Cardiac fibroblast (primary cell): ENCODE measurements around the gene PLXNA4.

Experiments used
- DNase-seq, 2 donors: peaks; one replicate each; pipeline versions ENCODE4 v3.0.0 to v3.0.0-alpha.2; 2010; ENCODE audit warnings: low read depth in 2 of 2
- H3K4me3 ChIP-seq, 2 donors: replicated peaks in 1 of 2; 1 replicate in 1 of 2; 2 replicates in 1 of 2; pipeline ENCODE4 v1.5.1; 2011; ENCODE audit warnings: low read depth in 2 of 2, low read length in 2 of 2, mild to moderate bottlenecking in 2 of 2, moderate library complexity in 1 of 2
- CTCF ChIP-seq: IDR thresholded peaks from one replicate; pipeline ENCODE4 v1.5.1; 2011; ENCODE audit warnings: low read depth, mild to moderate bottlenecking, low read length, inconsistent platforms

Gene PLXNA4

GRCh38 chr7:132348341-132348740 is 227.9 kb downstream of the PLXNA4 start:
- no peak for TF ChIP-seq CTCF
- no peak overlapping the region for H3K4me3 ChIP-seq
- DNase-seq: no peak

- no peak for DNase-seq
- H3K4me3 ChIP-seq: no peak overlapping the region
- TF ChIP-seq CTCF: no peak
These were observed 228.4 kb downstream of the PLXNA4 start for GRCh38 chr7:132347858-132348257.

GRCh38 chr7:132347123-132347522 is 229.1 kb downstream of the PLXNA4 start:
- no peak overlapping the region for H3K4me3 ChIP-seq
- DNase-seq: no peak
- no peak for TF ChIP-seq CTCF

- no peak overlapping the region for H3K4me3 ChIP-seq
- TF ChIP-seq CTCF: no peak
- DNase-seq: peak in 1 of 2 donors; percentile 40
These were observed 230.6 kb downstream of the PLXNA4 start for GRCh38 chr7:132345543-132346129.

- no peak for DNase-seq
These were observed 231.2 kb downstream of the PLXNA4 start for GRCh38 chr7:132345030-132345429.

GRCh38 chr7:132343199-132343598 is 233.1 kb downstream of the PLXNA4 start:
- DNase-seq: peak in 1 of 2 donors; percentile 72
- H3K4me3 ChIP-seq: no peak overlapping the region
- TF ChIP-seq CTCF: no peak

More at GRCh38 chr7:132345030-132345429, 231.2 kb downstream of the PLXNA4 start:
- no peak overlapping the region for H3K4me3 ChIP-seq
- no peak for TF ChIP-seq CTCF

- DNase-seq: no peak
- no peak for TF ChIP-seq CTCF
- no peak overlapping the region for H3K4me3 ChIP-seq
These were observed 238.7 kb downstream of the PLXNA4 start for GRCh38 chr7:132337450-132338080.
